Measurements from ENCODE around the gene RAD21L1.

RAD21L1 gene

DNA sequence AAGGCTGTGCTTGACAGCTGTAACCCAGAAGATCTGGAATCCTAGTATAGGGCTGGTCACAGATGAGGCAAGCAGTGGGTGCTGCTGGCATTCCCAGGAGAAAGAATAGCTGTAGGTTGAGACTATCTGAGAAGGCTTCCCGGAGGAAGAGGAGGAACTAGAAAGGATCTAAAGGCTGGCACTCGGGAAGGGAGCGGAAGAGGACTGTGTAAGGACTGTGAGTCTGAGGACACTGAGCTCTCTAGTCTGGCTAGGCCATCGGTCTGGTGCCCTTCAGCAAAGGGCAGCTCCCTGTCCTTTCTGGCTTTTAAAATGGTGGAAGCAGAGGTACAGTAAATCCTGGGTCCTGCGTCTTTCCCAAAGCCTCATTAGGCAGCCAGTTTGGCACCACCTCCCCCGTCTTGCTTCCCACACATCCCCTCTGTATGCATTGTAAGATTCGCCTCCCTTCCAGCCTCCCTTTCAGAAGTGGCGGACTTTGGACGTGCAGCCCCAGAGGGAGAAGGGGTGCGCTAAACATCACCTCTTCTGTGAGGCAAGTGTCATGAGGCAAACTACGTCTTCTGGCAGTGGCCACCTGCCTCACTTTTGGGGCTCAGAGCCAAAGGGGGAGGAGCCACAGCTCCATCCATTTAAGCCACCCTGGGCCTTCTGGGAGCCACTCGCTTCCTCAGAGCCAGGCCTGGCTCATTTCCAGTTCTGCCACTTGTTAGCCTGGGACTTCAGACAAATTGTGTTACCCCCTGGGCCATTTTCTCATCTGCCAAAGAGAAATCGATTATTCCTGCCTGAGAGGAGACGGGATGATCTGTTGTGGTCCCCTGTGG lies 48.9 kb downstream of the RAD21L1 start:
- DNase-seq, result no peak

DNA sequence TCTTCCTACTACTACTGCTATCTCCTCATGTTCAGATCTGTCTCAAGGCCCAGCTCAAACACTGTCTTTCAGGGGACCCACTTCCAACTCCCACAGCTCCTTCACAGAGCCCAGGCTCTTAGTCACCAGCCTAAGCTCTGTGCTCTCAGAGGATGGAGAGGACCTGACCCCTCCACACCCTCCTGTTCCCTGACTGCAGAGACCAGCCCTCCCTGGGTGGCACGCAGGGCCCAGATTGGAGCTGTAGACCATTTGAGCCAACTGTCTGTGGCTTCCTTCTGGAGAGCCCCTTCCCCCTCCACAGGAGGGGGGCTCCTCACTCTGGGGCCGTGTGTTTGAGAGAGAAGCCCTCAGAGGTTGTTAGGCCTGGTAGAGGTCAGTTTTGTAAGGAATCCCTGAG lies 50.1 kb downstream of the RAD21L1 start:
- DNase-seq, result no peak

GRCh38 chr20:1277529-1278322 lies 51.9 kb downstream of the RAD21L1 start:
- DNase-seq, result no peak

- no peak for DNase-seq
These were observed 53.1 kb downstream of the RAD21L1 start for GRCh38 chr20:1278993-1279392.

DNA sequence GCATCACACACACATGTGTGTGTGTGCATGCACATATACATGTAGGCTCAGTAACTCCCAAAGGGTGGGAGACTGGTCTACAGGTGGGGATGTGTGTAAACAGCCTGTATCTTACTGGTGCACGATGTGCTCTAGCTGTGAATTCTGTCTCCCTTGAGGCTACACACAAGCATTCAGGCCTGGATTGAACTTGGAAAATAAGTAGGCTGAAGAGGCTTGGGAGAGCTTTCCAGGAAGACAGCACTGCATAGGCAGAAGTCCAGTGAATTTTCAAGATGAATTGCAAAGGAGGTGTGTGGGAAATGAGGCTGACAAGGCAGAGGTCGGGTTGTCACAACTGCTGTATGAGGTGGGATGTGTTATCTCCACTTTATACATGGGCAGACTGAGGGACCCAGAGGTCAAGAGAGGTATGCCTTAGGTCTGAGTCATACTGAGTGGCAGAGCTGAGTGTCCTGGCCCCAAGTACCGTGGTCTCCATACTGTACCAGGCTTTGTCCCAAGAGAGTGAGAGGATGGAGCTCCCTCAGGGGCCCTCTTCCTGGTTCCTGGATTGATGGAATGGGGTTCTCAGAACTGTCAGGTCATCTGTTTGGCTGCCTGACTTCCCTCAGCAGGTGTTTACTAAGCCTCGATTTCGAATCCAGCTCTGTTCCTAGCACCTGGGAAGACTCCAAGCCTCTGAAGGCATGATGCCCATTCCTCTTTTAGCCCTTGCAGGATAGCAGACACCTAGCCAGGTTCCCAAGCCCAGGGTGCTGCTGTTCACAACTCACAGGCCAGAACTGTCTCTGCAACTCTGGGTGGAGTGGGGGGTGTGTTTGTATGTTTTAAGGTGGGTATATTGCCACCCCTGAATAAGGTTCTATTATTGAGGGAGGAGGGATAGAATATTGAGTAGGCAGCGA lies 54.6 kb downstream of the RAD21L1 start:
- no peak for DNase-seq

GRCh38 chr20:1281279-1282057 lies 55.6 kb downstream of the RAD21L1 start:
- DNase-seq, result no peak

- no peak for DNase-seq
These were observed 57.1 kb downstream of the RAD21L1 start for GRCh38 chr20:1282966-1283365.

DNA sequence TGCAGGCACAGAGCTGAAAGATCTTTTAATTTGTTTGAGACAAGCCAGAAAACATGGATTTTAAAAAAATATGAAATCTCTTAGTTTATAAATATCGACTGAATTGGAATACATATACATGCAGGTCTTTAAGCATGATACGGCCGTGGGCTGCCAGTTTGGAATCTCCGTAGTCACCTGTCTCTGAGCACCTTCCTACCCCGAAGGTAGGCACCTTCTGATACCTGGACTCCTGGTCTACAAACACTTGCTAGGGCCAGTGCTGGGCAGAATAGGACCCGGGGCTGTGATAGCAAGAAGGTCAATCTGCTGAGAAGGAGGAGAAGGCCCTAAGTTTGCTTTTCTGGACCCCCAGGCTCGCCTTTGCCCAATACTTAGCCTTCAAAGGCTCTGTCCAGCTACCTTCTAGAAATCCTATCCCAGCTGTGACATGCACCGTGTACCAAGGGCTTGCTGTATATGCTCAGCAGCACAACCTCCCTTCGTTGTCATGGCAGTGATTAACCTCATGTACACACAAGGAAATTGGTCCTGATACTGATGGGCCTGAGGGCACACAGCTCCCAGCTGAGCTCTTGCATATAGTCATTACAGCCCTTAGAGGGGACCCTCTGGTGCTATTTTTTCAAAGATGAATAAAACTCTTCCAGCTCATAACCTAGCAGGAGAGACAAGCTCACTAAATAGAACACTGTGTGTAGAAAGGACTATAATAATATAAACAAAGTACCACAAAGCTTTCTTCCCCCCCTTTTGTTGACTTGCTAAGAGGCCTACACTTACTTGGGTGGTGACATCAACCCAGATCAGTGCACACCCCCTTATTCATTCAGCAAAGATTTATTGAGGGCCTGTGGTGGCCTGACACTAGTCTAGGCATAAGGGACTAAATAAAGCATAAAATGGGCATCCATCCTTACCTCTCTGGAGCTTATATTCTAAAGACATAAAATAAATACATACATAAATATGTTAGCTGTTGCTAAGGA lies 58.0 kb downstream of the RAD21L1 start:
- no peak for DNase-seq

DNA sequence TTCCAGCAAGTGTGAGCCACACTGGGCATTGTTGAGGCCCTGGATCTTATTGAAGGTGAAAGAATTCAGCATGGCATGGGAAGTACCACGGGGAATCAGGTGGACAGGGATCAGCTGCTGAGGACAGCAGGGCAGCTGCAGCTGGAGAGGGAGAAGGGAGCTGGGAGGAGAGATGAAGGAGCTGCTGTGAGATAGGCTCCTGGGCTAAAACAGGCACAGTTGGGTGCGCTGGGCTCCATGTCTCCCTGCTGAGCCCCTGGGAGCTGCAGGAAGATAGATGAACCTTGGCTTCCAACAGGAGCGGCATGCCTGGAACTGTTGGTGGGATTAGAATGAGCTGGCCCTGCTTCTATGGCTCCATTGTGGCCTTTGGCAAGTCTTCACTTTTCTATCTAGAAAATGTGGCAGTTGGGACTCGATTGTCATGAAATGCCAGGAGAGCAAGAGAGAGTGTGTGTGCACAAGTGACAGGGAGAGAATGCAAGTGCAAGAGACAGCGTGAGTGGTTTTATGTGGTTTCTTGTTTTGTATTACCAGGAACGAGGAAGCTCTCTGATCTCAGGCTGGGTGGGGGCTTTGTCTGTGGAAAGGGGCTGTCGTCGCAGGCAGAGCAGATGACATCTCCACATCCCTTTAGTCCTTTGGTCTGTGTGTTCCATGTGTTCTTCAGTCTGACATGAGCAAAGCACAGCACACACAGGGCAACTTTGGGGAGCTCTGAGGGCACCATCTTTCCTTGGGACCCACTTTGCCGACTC lies 60.6 kb downstream of the RAD21L1 start:
- DNase-seq, result no peak

DNA sequence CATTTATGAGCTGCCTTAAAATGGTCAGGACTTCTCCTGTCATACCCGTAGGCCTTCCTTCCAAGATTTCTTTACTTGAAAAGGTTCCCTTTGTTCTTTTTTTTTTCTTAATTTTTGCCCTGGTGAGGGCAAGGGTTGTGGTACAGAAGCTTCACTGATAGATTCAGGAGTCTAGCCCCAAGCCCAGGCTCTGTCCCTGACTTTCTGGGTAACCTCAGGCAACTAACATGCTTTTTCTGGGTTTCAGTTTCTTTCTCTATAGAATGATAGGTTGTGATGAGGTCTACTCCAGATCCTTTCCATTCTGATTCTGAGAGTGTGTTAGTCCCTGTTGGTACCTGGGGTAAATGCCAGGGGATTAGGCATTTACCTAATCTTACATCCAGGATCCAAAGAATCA lies 61.5 kb downstream of the RAD21L1 start:
- no peak for DNase-seq

DNA sequence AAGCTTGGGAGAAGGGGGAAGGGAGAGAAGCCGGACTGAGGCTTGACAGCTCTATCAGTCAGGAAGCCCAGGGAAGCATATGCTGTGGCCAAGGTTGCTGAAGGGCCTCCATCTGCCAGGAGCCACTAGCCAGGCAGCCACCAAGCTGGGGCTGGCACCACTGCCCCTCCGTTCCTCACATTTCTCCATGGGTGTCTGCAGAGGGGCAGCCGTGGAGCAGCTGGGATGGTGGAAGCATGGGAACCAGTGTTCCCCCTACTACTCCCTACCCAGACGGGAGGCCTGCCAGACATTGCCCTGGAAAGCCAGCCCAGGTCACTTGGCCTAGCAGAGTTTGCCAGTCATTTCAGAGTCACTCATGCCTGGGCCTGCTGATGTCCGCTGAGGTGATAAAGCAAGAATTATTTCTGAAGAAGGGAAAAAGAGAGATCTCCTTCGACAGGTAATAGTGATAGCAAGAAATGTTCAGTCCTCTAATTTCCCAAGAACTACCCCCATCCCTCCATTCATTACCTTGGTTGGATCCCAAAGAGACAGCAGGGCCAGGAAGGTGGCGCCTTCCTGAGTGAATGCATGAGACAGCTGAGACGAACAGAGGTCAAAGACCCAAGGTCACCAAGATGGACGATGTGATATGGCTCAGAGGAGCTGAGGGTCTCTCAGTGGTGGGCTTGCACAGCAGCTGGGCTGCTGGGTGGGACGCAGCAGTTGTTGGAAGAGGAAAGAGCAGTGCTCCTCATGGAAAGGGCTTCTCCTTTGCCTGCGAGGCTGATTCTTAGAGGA lies 62.1 kb downstream of the RAD21L1 start:
- DNase-seq, result no peak

GRCh38 chr20:1291191-1291741 lies 65.4 kb downstream of the RAD21L1 start:
- no peak for DNase-seq

DNA sequence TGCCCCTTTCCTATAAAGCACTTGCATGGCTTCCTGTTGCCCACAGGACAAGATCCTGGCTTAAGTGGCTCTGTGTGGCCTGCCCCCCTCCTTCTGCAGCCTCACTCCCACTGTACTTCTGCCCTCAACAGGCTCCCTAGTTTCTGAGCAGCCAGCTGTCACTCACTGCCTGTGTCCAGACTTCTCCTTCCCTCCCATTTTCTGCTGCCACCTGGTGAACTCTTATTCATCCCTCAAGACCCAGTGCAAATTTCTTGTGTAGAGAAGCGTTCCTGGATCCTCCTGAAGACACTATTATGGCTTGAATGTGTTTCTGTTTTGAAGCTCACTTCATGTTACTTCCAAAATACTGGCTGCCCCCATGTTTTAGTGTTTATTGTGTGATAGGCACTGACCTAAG lies 66.8 kb downstream of the RAD21L1 start:
- no peak for DNase-seq

DNA sequence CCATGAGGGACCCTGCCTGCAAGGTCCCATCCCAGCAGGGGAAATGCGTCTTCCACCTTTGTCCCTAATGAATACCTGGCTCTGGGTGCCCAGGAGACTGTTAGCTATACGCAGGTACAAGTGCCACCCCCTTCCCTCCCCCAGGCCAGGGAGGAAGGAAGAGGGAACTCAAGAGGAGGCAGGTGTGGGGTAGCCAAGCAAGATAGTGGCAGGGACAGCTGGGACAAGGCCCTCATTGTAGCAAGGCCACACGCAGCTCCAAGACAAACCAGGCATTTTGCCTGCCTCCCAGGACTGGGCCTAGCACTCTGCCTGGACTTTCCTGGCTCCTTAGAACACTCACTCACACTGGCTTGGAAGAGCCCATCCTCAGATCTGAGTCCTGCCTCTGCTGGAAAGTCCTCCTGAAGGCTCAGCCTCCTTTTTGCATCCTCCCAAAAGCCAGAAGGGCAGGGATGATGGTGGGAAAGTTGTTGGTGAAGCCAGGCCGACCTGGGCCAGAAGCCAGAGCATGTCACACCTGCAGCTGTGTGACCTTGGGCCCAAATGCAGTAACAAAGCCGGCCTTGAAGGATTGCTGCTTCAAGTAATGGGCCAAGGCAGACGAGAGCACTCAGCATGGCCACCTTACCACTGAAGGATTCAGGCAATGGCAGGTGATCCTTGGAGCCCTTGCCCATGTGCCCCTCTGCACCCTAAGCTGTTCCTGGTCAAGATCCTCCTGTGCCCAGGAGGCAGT lies 68.0 kb downstream of the RAD21L1 start:
- DNase-seq, result no peak

GRCh38 chr20:1294497-1294896 lies 68.7 kb downstream of the RAD21L1 start:
- no peak for DNase-seq

DNA sequence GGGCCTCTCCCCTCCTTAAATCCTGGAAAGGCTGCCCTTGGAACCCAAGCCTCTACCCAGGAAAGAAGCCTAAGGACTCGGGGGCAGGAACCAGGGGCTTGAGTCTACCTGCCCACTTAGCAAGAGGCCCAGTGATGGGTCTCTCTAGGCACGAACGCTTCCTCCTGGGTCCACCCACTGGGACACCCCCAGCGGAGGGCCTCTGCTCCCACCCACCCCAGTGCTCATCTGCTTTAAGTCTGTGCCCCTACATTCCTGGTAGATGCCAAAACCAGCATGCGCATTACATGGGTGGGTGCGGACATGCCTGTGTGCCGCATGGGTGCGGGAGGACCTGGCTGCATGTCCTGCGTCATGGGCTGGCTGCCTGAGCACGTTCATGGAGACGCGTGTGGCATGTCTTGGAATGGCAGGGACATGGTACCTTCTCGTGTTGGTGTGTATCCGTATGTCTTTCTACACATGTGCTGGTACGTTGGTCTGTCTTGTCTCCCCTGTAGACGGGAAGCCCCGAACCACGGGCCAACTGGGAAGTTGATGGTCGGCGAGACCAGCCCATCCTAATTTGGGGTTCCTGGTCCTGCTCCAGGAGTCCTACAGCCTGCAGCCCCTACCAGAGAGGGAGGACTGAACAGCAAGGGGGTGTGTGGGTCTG lies 69.6 kb downstream of the RAD21L1 start:
- no peak for DNase-seq

- DNase-seq, result no peak
These were observed 70.3 kb downstream of the RAD21L1 start for GRCh38 chr20:1296117-1296610.

DNA sequence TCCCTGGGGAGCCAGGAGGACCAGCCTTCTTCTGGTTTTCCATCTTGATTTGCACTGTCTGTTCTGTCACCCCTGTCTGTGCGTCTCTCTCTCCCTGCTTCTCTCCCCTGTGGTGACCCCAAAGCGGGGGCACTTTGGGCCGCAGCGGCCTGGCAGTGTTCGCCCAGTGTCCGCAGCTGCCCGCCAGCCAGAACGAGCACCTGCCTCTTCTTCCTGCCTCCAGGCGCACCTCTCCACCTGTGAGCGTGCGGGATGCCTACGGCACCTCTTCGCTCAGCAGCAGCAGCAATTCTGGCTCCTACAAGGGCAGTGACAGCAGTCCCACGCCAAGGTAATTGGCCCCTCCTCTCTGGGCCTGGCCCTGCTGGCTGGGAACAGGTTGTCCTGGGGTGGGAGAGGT lies 71.1 kb downstream of the RAD21L1 start:
- DNase-seq, result no peak
